ENCODE results near the gene TMEM82. TPM values are rescaled to one million over a fixed set of nuclear protein-coding genes. Genes with fewer than 3 reads are reported as not detected.

The TMEM82 gene
- total RNA-seq, 1 experiment from 2014 or later: not detected

DNA sequence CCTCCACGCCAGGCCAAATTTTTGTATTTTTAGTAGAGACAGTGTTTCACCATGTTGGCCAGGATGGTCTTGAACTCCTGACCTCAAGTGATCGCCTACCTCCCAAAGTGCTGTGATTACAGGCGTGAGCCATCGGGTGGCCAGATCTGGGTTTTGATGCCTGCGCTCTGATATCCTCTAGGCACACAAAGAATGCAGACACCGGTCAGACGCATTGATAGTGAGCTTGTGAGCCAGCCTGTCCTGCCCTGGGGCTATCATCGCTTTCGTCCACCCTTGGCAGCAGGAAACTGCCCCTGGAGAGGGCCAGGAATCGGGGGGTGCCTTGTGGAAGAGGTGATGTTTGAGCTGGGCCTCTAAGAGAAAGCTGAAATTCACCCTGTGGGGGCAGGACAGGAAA is 20.2 kb downstream of the TMEM82 start:
- no peak for DNase-seq (ENCODE audit: unreplicated experiment)
- Mint-ChIP-seq H3K4me1 (ENCODE audit: insufficient read depth, unreplicated experiment) (peaks cover 26% of the 10 kb centered on the region), H3K4me3 (ENCODE audit: unreplicated experiment) (no peak overlapping the region), H3K27ac (ENCODE audit: low read depth, unreplicated experiment) (no peak overlapping the region), H3K36me3 (ENCODE audit: insufficient read depth, unreplicated experiment) (peaks cover 37% of the 10 kb centered on the region), H3K27me3 (ENCODE audit: insufficient read depth, unreplicated experiment) (no peaks in the 10 kb centered on the region), H3K9me3 (ENCODE audit: unreplicated experiment) (no peaks in the 10 kb centered on the region)
- ChIA-PET CTCF (interaction anchor here (0.7 kb wide), 2 partner anchors 32 to 247 kb away, joined by 3 read pairs; no protein-coding TSS in a partner anchor), POLR2A (interaction anchor here (0.5 to 1.2 kb wide), 2 partner anchors 82 to 85 kb away, joined by 3 to 5 read pairs; no protein-coding TSS in a partner anchor)
- TF ChIP-seq, protein P1, sequence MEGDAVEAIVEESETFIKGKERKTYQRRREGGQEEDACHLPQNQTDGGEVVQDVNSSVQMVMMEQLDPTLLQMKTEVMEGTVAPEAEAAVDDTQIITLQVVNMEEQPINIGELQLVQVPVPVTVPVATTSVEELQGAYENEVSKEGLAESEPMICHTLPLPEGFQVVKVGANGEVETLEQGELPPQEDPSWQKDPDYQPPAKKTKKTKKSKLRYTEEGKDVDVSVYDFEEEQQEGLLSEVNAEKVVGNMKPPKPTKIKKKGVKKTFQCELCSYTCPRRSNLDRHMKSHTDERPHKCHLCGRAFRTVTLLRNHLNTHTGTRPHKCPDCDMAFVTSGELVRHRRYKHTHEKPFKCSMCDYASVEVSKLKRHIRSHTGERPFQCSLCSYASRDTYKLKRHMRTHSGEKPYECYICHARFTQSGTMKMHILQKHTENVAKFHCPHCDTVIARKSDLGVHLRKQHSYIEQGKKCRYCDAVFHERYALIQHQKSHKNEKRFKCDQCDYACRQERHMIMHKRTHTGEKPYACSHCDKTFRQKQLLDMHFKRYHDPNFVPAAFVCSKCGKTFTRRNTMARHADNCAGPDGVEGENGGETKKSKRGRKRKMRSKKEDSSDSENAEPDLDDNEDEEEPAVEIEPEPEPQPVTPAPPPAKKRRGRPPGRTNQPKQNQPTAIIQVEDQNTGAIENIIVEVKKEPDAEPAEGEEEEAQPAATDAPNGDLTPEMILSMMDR (IDR thresholded peaks at IDR 0.05; ENCODE audit: unreplicated experiment): no peak
- intact Hi-C loops (cut with micrococcal nuclease): no loop called here
- no TSS peak for BruUV-seq (replicated peaks)

GRCh38 chr1:15764269-15764764 is 22.0 kb downstream of the TMEM82 start:
- peaks cover 26% of the 10 kb centered on the region for H3K4me1 Mint-ChIP-seq (ENCODE audit: insufficient read depth, unreplicated experiment)
- no peaks in the 10 kb centered on the region for H3K27me3 Mint-ChIP-seq (ENCODE audit: insufficient read depth, unreplicated experiment)
- H3K4me3 Mint-ChIP-seq (ENCODE audit: unreplicated experiment): peak overlapping the region; percentile 42
- TF ChIP-seq, protein P1 (IDR thresholded peaks at IDR 0.05; ENCODE audit: unreplicated experiment): no peak
- DNase-seq (ENCODE audit: unreplicated experiment): peak; percentile 65
- CTCF ChIA-PET: interaction anchor here (0.9 kb wide), 1 partner anchor 26 kb away, joined by 3 read pairs; no protein-coding TSS in a partner anchor
- peak overlapping the region; percentile 50 for H3K27ac Mint-ChIP-seq (ENCODE audit: low read depth, unreplicated experiment)
- intact Hi-C loops (cut with micrococcal nuclease): no loop called here
- H3K36me3 Mint-ChIP-seq (ENCODE audit: insufficient read depth, unreplicated experiment): peaks cover 52% of the 10 kb centered on the region
- no TSS peak for BruUV-seq (replicated peaks)
- POLR2A ChIA-PET: interaction anchor here (0.7 to 3.0 kb wide), 8 partner anchors 9 to 159 kb away, joined by 3 to 33 read pairs (median 4); no protein-coding TSS in a partner anchor
- no peaks in the 10 kb centered on the region for H3K9me3 Mint-ChIP-seq (ENCODE audit: unreplicated experiment)

- TF ChIP-seq, protein P1 (IDR thresholded peaks at IDR 0.05; ENCODE audit: unreplicated experiment): no peak
- no peak for DNase-seq (ENCODE audit: unreplicated experiment)
- CTCF ChIA-PET: interaction anchor here (0.9 kb wide), 1 partner anchor 26 kb away, joined by 3 read pairs; no protein-coding TSS in a partner anchor
- TSS peak; percentile 44 for BruUV-seq (replicated peaks)
- H3K27me3 Mint-ChIP-seq (ENCODE audit: insufficient read depth, unreplicated experiment): no peaks in the 10 kb centered on the region
- peak overlapping the region; percentile 42 for H3K4me3 Mint-ChIP-seq (ENCODE audit: unreplicated experiment)
- H3K9me3 Mint-ChIP-seq (ENCODE audit: unreplicated experiment): no peaks in the 10 kb centered on the region
- peak overlapping the region; percentile 50 for H3K27ac Mint-ChIP-seq (ENCODE audit: low read depth, unreplicated experiment)
- H3K36me3 Mint-ChIP-seq (ENCODE audit: insufficient read depth, unreplicated experiment): peaks cover 54% of the 10 kb centered on the region
- POLR2A ChIA-PET: interaction anchor here (0.7 to 3.0 kb wide), 10 partner anchors 8 to 158 kb away, joined by 3 to 33 read pairs (median 8); no protein-coding TSS in a partner anchor
- peaks cover 26% of the 10 kb centered on the region for H3K4me1 Mint-ChIP-seq (ENCODE audit: insufficient read depth, unreplicated experiment)
- intact Hi-C loops (cut with micrococcal nuclease): no loop called here
Measured at GRCh38 chr1:15764890-15765289, 22.6 kb downstream of the TMEM82 start.

GRCh38 chr1:15765495-15766194 is 23.3 kb downstream of the TMEM82 start:
- H3K4me1 Mint-ChIP-seq (ENCODE audit: insufficient read depth, unreplicated experiment): peaks cover 26% of the 10 kb centered on the region
- no peaks in the 10 kb centered on the region for H3K27me3 Mint-ChIP-seq (ENCODE audit: insufficient read depth, unreplicated experiment)
- ChIA-PET POLR2A (interaction anchor here (0.6 to 3.0 kb wide), 22 partner anchors 9 to 450 kb away, joined by 3 to 33 read pairs (median 4); partner anchors contain the start of gene DNAJC16), CTCF (interaction anchor here (0.6 to 1.9 kb wide), 2 partner anchors 26 to 68 kb away, joined by 3 to 8 read pairs; no protein-coding TSS in a partner anchor)
- H3K4me3 Mint-ChIP-seq (ENCODE audit: unreplicated experiment): peak overlapping the region; percentile 52
- TF ChIP-seq, protein P1 (IDR thresholded peaks at IDR 0.05; ENCODE audit: unreplicated experiment): no peak
- DNase-seq (ENCODE audit: unreplicated experiment): peak; percentile 97
- H3K9me3 Mint-ChIP-seq (ENCODE audit: unreplicated experiment): no peaks in the 10 kb centered on the region
- BruUV-seq (replicated peaks): TSS peak; percentile 90
- peak overlapping the region; percentile 52 for H3K27ac Mint-ChIP-seq (ENCODE audit: low read depth, unreplicated experiment)
- peaks cover 61% of the 10 kb centered on the region for H3K36me3 Mint-ChIP-seq (ENCODE audit: insufficient read depth, unreplicated experiment)
- intact Hi-C loops (cut with micrococcal nuclease): no loop called here
